GM12878 (cell line): ENCODE results near the gene KRTAP5-4. TPM values are rescaled to one million over a fixed set of nuclear protein-coding genes. Genes with fewer than 3 reads are reported as not detected.

ENCODE experiments used
- BMI1 ChIP-seq: fragments of 450-650 bp; IDR thresholded peaks from 2 replicates; pipeline ENCODE4 v1.6.1; 2016; ENCODE audit warnings: mild to moderate bottlenecking, moderate library complexity, borderline replicate concordance
- HDGF ChIP-seq: fragments of 450-650 bp; IDR thresholded peaks from 2 replicates; pipeline ENCODE4 v1.6.1; 2016; ENCODE audit warnings: antibody characterized with exemption
- HSF1 ChIP-seq: fragments of 150-350 bp; IDR thresholded peaks from 2 replicates; pipeline ENCODE4 v1.6.1; 2014; ENCODE audit warnings: mild to moderate bottlenecking, low read depth, low read length
- KLF5 ChIP-seq: fragments of 450-650 bp; IDR thresholded peaks from 2 replicates; pipeline ENCODE4 v1.6.1; 2014; ENCODE audit warnings: mild to moderate bottlenecking; ENCODE audit not compliant: partially characterized antibody
- PKNOX1 ChIP-seq: fragments of 450-650 bp; IDR thresholded peaks from 2 replicates; pipeline ENCODE4 v1.6.1; 2016; ENCODE audit warnings: mild to moderate bottlenecking
- REST ChIP-seq: IDR thresholded peaks from 2 replicates; pipeline ENCODE4 v1.6.1; 2012; ENCODE audit warnings: mild to moderate bottlenecking, low read depth, low read length
- TCF7 ChIP-seq: IDR thresholded peaks from 2 replicates; pipeline ENCODE4 v1.6.1; 2014; ENCODE audit warnings: antibody characterized with exemption, borderline replicate concordance
- polyA plus RNA-seq, 11 experiments: library from polyadenylated mRNA; depleted of rRNA in 4 of 11; unstranded in 6 of 11; stranded (reverse) in 5 of 11; fragments of >200 nt; fragmentation: Nextera tagmentation in 4 of 11; fragmentation: Illumina TruSeq in 1 of 11; extraction: Ambion mirVana in 4 of 11; extraction: Trizol in 1 of 11; gene quantifications; 1 replicate in 1 of 11; 2 replicates in 10 of 11; pipeline versions ENCODE4 v1.2.1 to v1.2.3, GENCODE V29; 2011 to 2016; ENCODE audit warnings: inconsistent platforms in 2 of 11, missing spikeins in 2 of 11, low read depth in 1 of 11
- total RNA-seq, 4 experiments: library from RNA; depleted of rRNA in 3 of 4; stranded (reverse); fragments of >200 nt in 3 of 4; fragmentation: Illumina TruSeq in 1 of 4; extraction: Trizol in 1 of 4; gene quantifications; 2 replicates each; pipeline versions ENCODE4 v1.2.1 to v1.2.3, GENCODE V29; 2013 to 2021

The KRTAP5-4 gene
- total and polyA plus RNA-seq, 10 of the 15 experiments (the other 5 are each of a cell fraction or from before 2014, with no cell fraction given) = not detected

- TF ChIP-seq KLF5 = no peak
- TF ChIP-seq BMI1 = no peak
- no peak for TF ChIP-seq HDGF
- no peak for TF ChIP-seq REST
- TF ChIP-seq PKNOX1 = no peak
- no peak for TF ChIP-seq TCF7
- no peak for TF ChIP-seq HSF1
Measured at GRCh38 chr11:1571760-1572196, 50.2 kb downstream of the KRTAP5-4 start (continued).

Other genes with a start within 250 kb of the KRTAP5-4 start
Only the 7 nearest of the 13 such genes appear.
- not detected in 2 replicates for gene DUSP8, start 49.9 kb downstream of the KRTAP5-4 start, total RNA-seq (2014; rRNA removed)
- not detected in 2 replicates for gene DUSP8, start 49.9 kb downstream of the KRTAP5-4 start, total RNA-seq (2014; rRNA removed; fragmentation: Illumina TruSeq; extraction: Trizol)
- gene DUSP8, start 49.9 kb downstream of the KRTAP5-4 start, total RNA-seq (2021) = 0.21 and 0.38 TPM in 2 replicates
- gene DUSP8, start 49.9 kb downstream of the KRTAP5-4 start, polyA plus RNA-seq (2011; rRNA removed) = 0.26 and 1.7 TPM in 2 replicates
- 0.04 TPM in 1 of 2 replicates, not detected in the other for gene DUSP8, start 49.9 kb downstream of the KRTAP5-4 start, polyA plus RNA-seq (2014; fragmentation: Illumina TruSeq; extraction: Trizol)
- not detected for gene DUSP8, start 49.9 kb downstream of the KRTAP5-4 start, polyA plus RNA-seq (2014; fragmentation: Nextera tagmentation; extraction: Ambion mirVana)
- 0.09 and 0.14 TPM in 2 replicates for gene DUSP8, start 49.9 kb downstream of the KRTAP5-4 start, polyA plus RNA-seq (2014; rRNA removed)
- gene DUSP8, start 49.9 kb downstream of the KRTAP5-4 start, polyA plus RNA-seq (2016; fragmentation: Nextera tagmentation; extraction: Ambion mirVana) = not detected
- not detected in 2 replicates for gene KRTAP5-1, start 36.9 kb downstream of the KRTAP5-4 start, total RNA-seq (2014; rRNA removed)
- not detected in 2 replicates for gene KRTAP5-1, start 36.9 kb downstream of the KRTAP5-4 start, total RNA-seq (2014; rRNA removed; fragmentation: Illumina TruSeq; extraction: Trizol)
- gene KRTAP5-1, start 36.9 kb downstream of the KRTAP5-4 start, total RNA-seq (2021) = not detected in 2 replicates
- not detected in 2 replicates for gene KRTAP5-1, start 36.9 kb downstream of the KRTAP5-4 start, polyA plus RNA-seq (2011; rRNA removed)
- gene KRTAP5-1, start 36.9 kb downstream of the KRTAP5-4 start, polyA plus RNA-seq (2014; fragmentation: Illumina TruSeq; extraction: Trizol) = not detected in 2 replicates
- not detected for gene KRTAP5-1, start 36.9 kb downstream of the KRTAP5-4 start, polyA plus RNA-seq (2014; fragmentation: Nextera tagmentation; extraction: Ambion mirVana)
- not detected in 2 replicates for gene KRTAP5-1, start 36.9 kb downstream of the KRTAP5-4 start, polyA plus RNA-seq (2014; rRNA removed)
- not detected for gene KRTAP5-1, start 36.9 kb downstream of the KRTAP5-4 start, polyA plus RNA-seq (2016; fragmentation: Nextera tagmentation; extraction: Ambion mirVana)
- gene KRTAP5-2, start 23.8 kb downstream of the KRTAP5-4 start, total RNA-seq (2014; rRNA removed) = not detected in 2 replicates
- not detected in 2 replicates for gene KRTAP5-2, start 23.8 kb downstream of the KRTAP5-4 start, total RNA-seq (2014; rRNA removed; fragmentation: Illumina TruSeq; extraction: Trizol)
- not detected in 2 replicates for gene KRTAP5-2, start 23.8 kb downstream of the KRTAP5-4 start, total RNA-seq (2021)
- not detected in 2 replicates for gene KRTAP5-2, start 23.8 kb downstream of the KRTAP5-4 start, polyA plus RNA-seq (2011; rRNA removed)
- gene KRTAP5-2, start 23.8 kb downstream of the KRTAP5-4 start, polyA plus RNA-seq (2014; fragmentation: Illumina TruSeq; extraction: Trizol) = not detected in 2 replicates
- not detected for gene KRTAP5-2, start 23.8 kb downstream of the KRTAP5-4 start, polyA plus RNA-seq (2014; fragmentation: Nextera tagmentation; extraction: Ambion mirVana)
- gene KRTAP5-2, start 23.8 kb downstream of the KRTAP5-4 start, polyA plus RNA-seq (2014; rRNA removed) = not detected in 2 replicates
- gene KRTAP5-2, start 23.8 kb downstream of the KRTAP5-4 start, polyA plus RNA-seq (2016; fragmentation: Nextera tagmentation; extraction: Ambion mirVana) = not detected
- gene KRTAP5-3, start 13.7 kb downstream of the KRTAP5-4 start, total RNA-seq (2014; rRNA removed) = not detected in 2 replicates
- gene KRTAP5-3, start 13.7 kb downstream of the KRTAP5-4 start, total RNA-seq (2014; rRNA removed; fragmentation: Illumina TruSeq; extraction: Trizol) = not detected in 2 replicates
- gene KRTAP5-3, start 13.7 kb downstream of the KRTAP5-4 start, total RNA-seq (2021) = not detected in 2 replicates
- gene KRTAP5-3, start 13.7 kb downstream of the KRTAP5-4 start, polyA plus RNA-seq (2011; rRNA removed) = not detected in 2 replicates
- not detected in 2 replicates for gene KRTAP5-3, start 13.7 kb downstream of the KRTAP5-4 start, polyA plus RNA-seq (2014; fragmentation: Illumina TruSeq; extraction: Trizol)
- gene KRTAP5-3, start 13.7 kb downstream of the KRTAP5-4 start, polyA plus RNA-seq (2014; fragmentation: Nextera tagmentation; extraction: Ambion mirVana) = not detected
- gene KRTAP5-3, start 13.7 kb downstream of the KRTAP5-4 start, polyA plus RNA-seq (2014; rRNA removed) = not detected in 2 replicates
- not detected for gene KRTAP5-3, start 13.7 kb downstream of the KRTAP5-4 start, polyA plus RNA-seq (2016; fragmentation: Nextera tagmentation; extraction: Ambion mirVana)
- gene KRTAP5-5, start 7.6 kb upstream of the KRTAP5-4 start, total RNA-seq (2014; rRNA removed) = not detected in 2 replicates
- not detected in 2 replicates for gene KRTAP5-5, start 7.6 kb upstream of the KRTAP5-4 start, total RNA-seq (2014; rRNA removed; fragmentation: Illumina TruSeq; extraction: Trizol)
- gene KRTAP5-5, start 7.6 kb upstream of the KRTAP5-4 start, total RNA-seq (2021) = not detected in 2 replicates
- gene KRTAP5-5, start 7.6 kb upstream of the KRTAP5-4 start, polyA plus RNA-seq (2011; rRNA removed) = not detected in 2 replicates
- gene KRTAP5-5, start 7.6 kb upstream of the KRTAP5-4 start, polyA plus RNA-seq (2014; fragmentation: Illumina TruSeq; extraction: Trizol) = not detected in 2 replicates
- not detected for gene KRTAP5-5, start 7.6 kb upstream of the KRTAP5-4 start, polyA plus RNA-seq (2014; fragmentation: Nextera tagmentation; extraction: Ambion mirVana)
- gene KRTAP5-5, start 7.6 kb upstream of the KRTAP5-4 start, polyA plus RNA-seq (2014; rRNA removed) = not detected in 2 replicates
- not detected for gene KRTAP5-5, start 7.6 kb upstream of the KRTAP5-4 start, polyA plus RNA-seq (2016; fragmentation: Nextera tagmentation; extraction: Ambion mirVana)
- not detected in 2 replicates for gene KRTAP5-6, start 75.1 kb upstream of the KRTAP5-4 start, total RNA-seq (2014; rRNA removed)
- gene KRTAP5-6, start 75.1 kb upstream of the KRTAP5-4 start, total RNA-seq (2014; rRNA removed; fragmentation: Illumina TruSeq; extraction: Trizol) = not detected in 2 replicates
- gene KRTAP5-6, start 75.1 kb upstream of the KRTAP5-4 start, total RNA-seq (2021) = not detected in 2 replicates
- gene KRTAP5-6, start 75.1 kb upstream of the KRTAP5-4 start, polyA plus RNA-seq (2011; rRNA removed) = not detected in 2 replicates
- gene KRTAP5-6, start 75.1 kb upstream of the KRTAP5-4 start, polyA plus RNA-seq (2014; fragmentation: Illumina TruSeq; extraction: Trizol) = not detected in 2 replicates
- gene KRTAP5-6, start 75.1 kb upstream of the KRTAP5-4 start, polyA plus RNA-seq (2014; fragmentation: Nextera tagmentation; extraction: Ambion mirVana) = not detected
- not detected in 2 replicates for gene KRTAP5-6, start 75.1 kb upstream of the KRTAP5-4 start, polyA plus RNA-seq (2014; rRNA removed)
- not detected for gene KRTAP5-6, start 75.1 kb upstream of the KRTAP5-4 start, polyA plus RNA-seq (2016; fragmentation: Nextera tagmentation; extraction: Ambion mirVana)
- 0.16 TPM in 1 of 2 replicates, not detected in the other for gene IFITM10, start 128.5 kb upstream of the KRTAP5-4 start, total RNA-seq (2014; rRNA removed)
- gene IFITM10, start 128.5 kb upstream of the KRTAP5-4 start, total RNA-seq (2014; rRNA removed; fragmentation: Illumina TruSeq; extraction: Trizol) = not detected in 2 replicates
- not detected in 2 replicates for gene IFITM10, start 128.5 kb upstream of the KRTAP5-4 start, total RNA-seq (2021)
- gene IFITM10, start 128.5 kb upstream of the KRTAP5-4 start, polyA plus RNA-seq (2011; rRNA removed) = not detected in 2 replicates
- gene IFITM10, start 128.5 kb upstream of the KRTAP5-4 start, polyA plus RNA-seq (2014; fragmentation: Illumina TruSeq; extraction: Trizol) = not detected in 2 replicates
- gene IFITM10, start 128.5 kb upstream of the KRTAP5-4 start, polyA plus RNA-seq (2014; fragmentation: Nextera tagmentation; extraction: Ambion mirVana) = not detected
- gene IFITM10, start 128.5 kb upstream of the KRTAP5-4 start, polyA plus RNA-seq (2014; rRNA removed) = 0.10 and 0.27 TPM in 2 replicates
- under 1 TPM in 1 of 2 experiments, not detected in 1; 0.04 TPM for gene IFITM10, start 128.5 kb upstream of the KRTAP5-4 start, polyA plus RNA-seq (2016; fragmentation: Nextera tagmentation; extraction: Ambion mirVana)